Activated naive CD4-positive, alpha-beta T cell treated with anti-CD3 and anti-CD28 coated beads for 36 hours (primary cell): ENCODE data around the gene MYCL. TPM values are rescaled to one million over a fixed set of nuclear protein-coding genes. Genes with fewer than 3 reads are reported as not detected.
"Not testable (repeated sequence)": the region's sequence is repeated elsewhere in the genome, so short reads cannot be mapped to it uniquely, and the experiment has no call there.

Source experiments
- CTCF ChIA-PET: fragments of 350-600 bp; sonication (Branson Sonifier 250); formaldehyde crosslinking; loops from one replicate; lab custom pipeline; 2021; ENCODE audit warnings: antibody characterized with exemption; lab: Charles Lee
- DNase-seq: peaks from one replicate; pipeline ENCODE4 v3.0.0-alpha.2; 2020
- H3K27ac Mint-ChIP-seq: one replicate; pipeline ENCODE4 v1.8.0; 2021; ENCODE audit warnings: mild to moderate bottlenecking, mixed read lengths
- H3K27me3 Mint-ChIP-seq: one replicate; pipeline ENCODE4 v1.8.0; 2021; ENCODE audit warnings: low read depth, mixed read lengths
- H3K36me3 Mint-ChIP-seq: one replicate; pipeline ENCODE4 v1.8.0; 2021; ENCODE audit warnings: low read depth, mixed read lengths
- H3K4me1 Mint-ChIP-seq: one replicate; pipeline ENCODE4 v1.8.0; 2021; ENCODE audit warnings: low read depth, mixed read lengths
- H3K4me3 Mint-ChIP-seq: one replicate; pipeline ENCODE4 v1.8.0; 2021; ENCODE audit warnings: mild to moderate bottlenecking, moderate library complexity, mixed read lengths
- H3K9me3 Mint-ChIP-seq: one replicate; pipeline ENCODE4 v1.8.0; 2021; ENCODE audit warnings: mixed read lengths
- intact Hi-C: fragments of 100-400 bp; cut with micrococcal nuclease; formaldehyde crosslinking; loops from one replicate; pipeline ENCODE4 v1.15.1; 2023
- total RNA-seq, 2 experiments: library from RNA; stranded (reverse); gene quantifications; one replicate each; pipeline ENCODE4 v1.2.3, GENCODE V29; 2021

The MYCL gene
- total RNA-seq, 2 experiments from 2014 or later: 0.19 TPM; not detected in 1

DNA sequence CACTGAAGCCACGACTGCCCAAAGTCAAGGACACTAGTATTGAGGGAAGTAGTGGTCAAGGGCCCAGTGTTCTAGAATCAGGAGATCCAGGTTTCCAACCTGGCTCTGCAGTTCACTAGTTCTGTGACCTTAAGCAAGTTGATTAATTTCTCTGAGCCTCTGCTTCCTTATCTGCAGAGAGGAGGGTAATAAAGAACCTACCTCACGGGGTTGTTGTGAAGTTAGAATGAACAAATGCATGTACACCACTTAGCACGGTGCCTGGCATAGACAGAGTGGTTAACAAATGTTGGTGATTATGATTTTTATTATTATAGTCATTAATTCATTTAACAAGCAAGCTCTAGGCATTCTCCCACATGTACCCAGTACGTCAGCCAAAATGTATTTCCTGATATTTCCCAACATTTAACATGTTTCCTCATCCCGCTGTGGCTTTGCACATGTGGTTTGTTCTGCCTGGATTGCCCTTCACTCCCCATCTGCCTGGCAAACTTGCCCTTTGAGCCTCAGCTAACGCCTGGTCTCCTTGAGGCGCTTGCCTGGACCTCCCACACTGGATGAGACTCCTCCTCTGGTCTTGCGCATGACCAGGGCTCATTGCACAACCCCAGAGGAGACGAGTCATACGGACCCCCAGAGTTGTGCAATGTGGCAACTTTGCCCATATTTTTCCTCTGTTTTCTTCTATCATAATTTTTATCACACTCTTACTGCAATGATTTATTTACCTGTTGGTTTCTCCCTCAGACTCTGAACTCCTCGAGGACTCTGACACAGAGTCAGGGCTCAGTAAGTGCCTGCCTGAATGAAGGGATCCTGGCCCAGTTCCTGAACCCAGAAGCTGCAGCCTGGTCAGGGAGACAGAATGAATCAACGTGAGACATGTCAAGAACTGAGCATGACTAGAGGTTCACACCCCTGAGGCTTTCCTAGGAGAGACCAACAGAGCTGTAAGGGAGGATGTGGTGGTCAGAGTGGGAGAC lies 32.5 kb upstream of the MYCL start:
- Mint-ChIP-seq H3K4me1 (no peaks in the 10 kb centered on the region), H3K4me3 (no peak overlapping the region), H3K27me3 (no peaks in the 10 kb centered on the region), H3K36me3 (no peaks in the 10 kb centered on the region), H3K27ac (no peak overlapping the region), H3K9me3 (no peaks in the 10 kb centered on the region)
- CTCF ChIA-PET: interaction anchor here (0.6 to 1.3 kb wide), 3 partner anchors 15 to 409 kb away, joined by 4 to 8 read pairs (median 4); no protein-coding TSS in a partner anchor
- intact Hi-C loops: no loop called here
- no peak for DNase-seq

- Mint-ChIP-seq H3K9me3 (no peaks in the 10 kb centered on the region), H3K27ac (no peak overlapping the region), H3K27me3 (no peaks in the 10 kb centered on the region), H3K36me3 (no peaks in the 10 kb centered on the region), H3K4me1 (no peaks in the 10 kb centered on the region), H3K4me3 (no peak overlapping the region)
- DNase-seq: no peak
- intact Hi-C loops: no loop called here
- CTCF ChIA-PET: interaction anchor here (1.2 to 2.3 kb wide), 2 partner anchors 9 to 27 kb away, joined by 3 to 8 read pairs; no protein-coding TSS in a partner anchor
Observed at GRCh38 chr1:39928809-39929587, 27.3 kb upstream of the MYCL start.

GRCh38 chr1:39927538-39927937 lies 25.8 kb upstream of the MYCL start:
- intact Hi-C loops: no loop called here
- Mint-ChIP-seq H3K9me3 (no peaks in the 10 kb centered on the region), H3K27ac (no peak overlapping the region), H3K36me3 (no peaks in the 10 kb centered on the region), H3K4me1 (no peaks in the 10 kb centered on the region), H3K27me3 (no peaks in the 10 kb centered on the region), H3K4me3 (no peak overlapping the region)
- CTCF ChIA-PET: interaction anchor here (1.3 kb wide), 2 partner anchors 45 to 47 kb away, joined by 4 to 6 read pairs; no protein-coding TSS in a partner anchor
- no peak for DNase-seq

DNA sequence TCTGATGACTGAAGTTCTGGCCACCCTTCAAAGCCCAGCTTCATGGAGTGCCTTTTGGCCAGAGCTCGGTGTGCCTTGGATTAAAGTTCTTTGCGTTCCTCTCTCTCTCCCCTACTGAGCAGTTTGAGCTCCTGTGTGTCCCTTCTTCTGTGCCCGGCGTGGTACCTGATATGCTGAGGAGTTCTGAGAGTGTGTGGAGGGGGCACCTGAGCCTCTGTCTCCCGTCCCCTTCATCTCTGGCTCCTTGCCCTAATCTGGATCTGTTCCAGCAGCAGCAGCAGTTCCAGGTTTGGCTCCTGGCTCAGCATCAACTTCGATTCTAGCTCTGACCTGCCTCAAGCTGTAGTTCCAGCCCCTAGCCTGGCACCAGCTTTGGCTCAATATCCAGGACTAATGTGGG lies 25.1 kb upstream of the MYCL start:
- Mint-ChIP-seq H3K27ac (no peak overlapping the region), H3K9me3 (no peaks in the 10 kb centered on the region), H3K36me3 (no peaks in the 10 kb centered on the region), H3K27me3 (no peaks in the 10 kb centered on the region), H3K4me1 (no peaks in the 10 kb centered on the region), H3K4me3 (no peak overlapping the region)
- CTCF ChIA-PET: interaction anchor here (1.3 kb wide), 2 partner anchors 45 to 48 kb away, joined by 4 to 6 read pairs; no protein-coding TSS in a partner anchor
- no peak for DNase-seq
- intact Hi-C loops: no loop called here

DNA sequence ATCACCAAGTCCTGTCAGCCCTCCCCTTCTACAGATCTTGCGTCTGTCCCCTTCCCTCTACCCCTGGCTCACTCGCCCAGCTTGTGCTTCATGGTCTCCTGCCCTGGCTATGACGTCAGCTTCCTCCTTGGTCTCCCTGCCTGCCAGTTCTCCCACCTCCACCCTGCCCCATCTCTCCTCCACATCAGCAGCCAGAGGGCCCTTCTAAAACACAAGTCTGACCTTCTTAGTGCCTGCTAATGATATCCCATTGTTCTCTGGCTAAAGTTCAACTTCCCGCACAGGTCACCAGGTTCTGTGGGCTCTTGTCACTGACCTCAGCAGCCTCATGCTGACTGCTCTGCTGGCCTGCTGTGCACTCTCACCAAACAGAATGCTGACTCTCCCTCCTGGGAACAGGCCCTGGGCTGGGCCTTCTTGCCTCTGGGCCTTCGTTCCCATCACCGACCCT lies 24.7 kb upstream of the MYCL start:
- DNase-seq: no peak
- CTCF ChIA-PET: interaction anchor here (1.0 to 2.7 kb wide), 2 partner anchors 48 to 105 kb away, joined by 6 to 11 read pairs; no protein-coding TSS in a partner anchor
- no peak overlapping the region for H3K4me3 Mint-ChIP-seq
- no peak overlapping the region for H3K27ac Mint-ChIP-seq
- H3K36me3 Mint-ChIP-seq: no peaks in the 10 kb centered on the region
- H3K9me3 Mint-ChIP-seq: no peaks in the 10 kb centered on the region
- H3K4me1 Mint-ChIP-seq: no peaks in the 10 kb centered on the region
- intact Hi-C loops: no loop called here
- H3K27me3 Mint-ChIP-seq: no peaks in the 10 kb centered on the region

GRCh38 chr1:39925721-39926342 lies 24.1 kb upstream of the MYCL start:
- no peak overlapping the region for H3K27ac Mint-ChIP-seq
- CTCF ChIA-PET: interaction anchor here (0.9 to 2.7 kb wide), 3 partner anchors 49 to 112 kb away, joined by 3 to 11 read pairs (median 6); no protein-coding TSS in a partner anchor
- no peak overlapping the region for H3K4me3 Mint-ChIP-seq
- DNase-seq: no peak
- no peaks in the 10 kb centered on the region for H3K36me3 Mint-ChIP-seq
- no peaks in the 10 kb centered on the region for H3K9me3 Mint-ChIP-seq
- no peaks in the 10 kb centered on the region for H3K27me3 Mint-ChIP-seq
- no peaks in the 10 kb centered on the region for H3K4me1 Mint-ChIP-seq
- intact Hi-C loops: no loop called here

GRCh38 chr1:39922251-39922688 lies 20.6 kb upstream of the MYCL start:
- Mint-ChIP-seq H3K27me3 (no peaks in the 10 kb centered on the region), H3K9me3 (no peaks in the 10 kb centered on the region), H3K4me1 (peaks cover 2% of the 10 kb centered on the region), H3K36me3 (no peaks in the 10 kb centered on the region), H3K4me3 (no peak overlapping the region), H3K27ac (no peak overlapping the region)
- intact Hi-C loops: no loop called here
- DNase-seq: no peak
- CTCF ChIA-PET: interaction anchor here (1.8 to 9.3 kb wide), 2 partner anchors 20 to 49 kb away, joined by 5 to 182 read pairs; partner anchors contain the start of gene MYCL

DNA sequence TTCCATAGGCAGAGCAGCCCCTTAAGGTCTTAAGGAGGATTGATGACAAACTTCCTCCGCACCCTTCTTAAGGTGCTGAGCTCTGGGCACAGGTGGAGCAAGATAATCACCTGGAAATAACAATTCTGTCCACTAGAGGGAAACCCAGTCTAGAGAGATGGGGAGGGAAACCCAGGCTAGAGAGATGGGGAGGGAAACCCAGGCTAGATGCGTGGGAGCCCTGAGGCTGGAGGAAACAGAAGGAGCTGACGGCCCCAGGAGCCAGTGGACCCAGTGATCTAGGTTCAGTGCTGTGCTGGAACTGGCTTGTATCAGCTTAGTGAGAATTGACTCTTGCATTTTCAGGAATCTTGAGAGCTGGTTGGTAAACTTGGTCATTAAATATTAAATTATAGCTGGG lies 17.8 kb upstream of the MYCL start:
- Mint-ChIP-seq H3K27me3 (no peaks in the 10 kb centered on the region), H3K4me3 (no peak overlapping the region), H3K27ac (no peak overlapping the region), H3K4me1 (peaks cover 2% of the 10 kb centered on the region), H3K36me3 (no peaks in the 10 kb centered on the region), H3K9me3 (no peaks in the 10 kb centered on the region)
- CTCF ChIA-PET: interaction anchor here (0.6 to 9.3 kb wide), 33 partner anchors 9 to 419 kb away, joined by 3 to 182 read pairs (median 5); partner anchors contain the start of genes MFSD2A and MYCL
- intact Hi-C loops: loop anchor here (1.0 to 2.0 kb wide), 4 partner anchors 35 to 113 kb away; partner anchors contain the start of gene MFSD2A
- DNase-seq: peak; percentile 61

- Mint-ChIP-seq H3K36me3 (no peaks in the 10 kb centered on the region), H3K27me3 (no peaks in the 10 kb centered on the region), H3K9me3 (no peaks in the 10 kb centered on the region), H3K4me1 (peaks cover 2% of the 10 kb centered on the region), H3K27ac (no peak overlapping the region), H3K4me3 (no peak overlapping the region)
- DNase-seq: no peak
- CTCF ChIA-PET: interaction anchor here (0.9 to 9.3 kb wide), 3 partner anchors 20 to 116 kb away, joined by 3 to 182 read pairs (median 42); no protein-coding TSS in a partner anchor
- intact Hi-C loops: loop anchor here (2.0 kb wide), 1 partner anchor 37 kb away; the partner anchor contains the start of gene MFSD2A
Observed at GRCh38 chr1:39917825-39918224, 16.1 kb upstream of the MYCL start.

GRCh38 chr1:39915499-39916129 lies 13.9 kb upstream of the MYCL start:
- no peak overlapping the region for H3K4me3 Mint-ChIP-seq
- peaks cover 2% of the 10 kb centered on the region for H3K4me1 Mint-ChIP-seq
- H3K27ac Mint-ChIP-seq: no peak overlapping the region
- intact Hi-C loops: no loop called here
- no peaks in the 10 kb centered on the region for H3K27me3 Mint-ChIP-seq
- CTCF ChIA-PET: interaction anchor here (0.6 to 9.3 kb wide), 5 partner anchors 13 to 1219 kb away, joined by 3 to 182 read pairs (median 4); no protein-coding TSS in a partner anchor
- no peak for DNase-seq
- H3K9me3 Mint-ChIP-seq: no peaks in the 10 kb centered on the region
- H3K36me3 Mint-ChIP-seq: no peaks in the 10 kb centered on the region

GRCh38 chr1:39913136-39913535 lies 11.4 kb upstream of the MYCL start:
- H3K36me3 Mint-ChIP-seq, H3K27ac Mint-ChIP-seq, CTCF ChIA-PET, H3K4me1 Mint-ChIP-seq, H3K9me3 Mint-ChIP-seq, H3K27me3 Mint-ChIP-seq, intact Hi-C loops, DNase-seq, H3K4me3 Mint-ChIP-seq: not testable (repeated sequence)
